ENCODE results near the gene LCNL1.

LCNL1 gene

GRCh38 chr9:137008312-137008711 is 25.5 kb downstream of the LCNL1 start:
- Histone ChIP-seq H2AFZ (ENCODE audit: insufficient read depth, low read length, poor library complexity) (no peak overlapping the region), H3K9me3 (ENCODE audit: insufficient read depth, low read depth, low read length) (peaks cover 7% of the 10 kb centered on the region), H3K4me3 (ENCODE audit: low read depth, low read length) (no peak overlapping the region), H3K14ac (ENCODE audit: low read length) (no peak overlapping the region), H2BK12ac (ENCODE audit: low read length) (no peak overlapping the region), H3K27me3 (ENCODE audit: insufficient read depth, low read length) (no peaks in the 10 kb centered on the region), H3K9ac (ENCODE audit: low read length) (no peak overlapping the region), H2AK5ac (ENCODE audit: low read length) (no peak overlapping the region), H3K4me1 (ENCODE audit: control insufficient read depth in 1 of 2, insufficient read depth in 2 of 2, low read length in 2 of 2) (no peaks in the 10 kb centered on the region), H3K4ac (ENCODE audit: low read depth, low read length) (no peak overlapping the region), H3K4me2 (ENCODE audit: low read length) (no peak overlapping the region), H3K23ac (ENCODE audit: low read length) (no peak overlapping the region), H3K27ac (ENCODE audit: low read depth, low read length) (no peak overlapping the region), H2BK120ac (ENCODE audit: insufficient read depth, low read length, poor library complexity) (no peak overlapping the region), H3K36me3 (ENCODE audit: control insufficient read depth in 1 of 2, insufficient read depth in 2 of 2, low read length in 2 of 2) (no peaks in the 10 kb centered on the region), H3K79me1 (ENCODE audit: low read length) (no peaks in the 10 kb centered on the region), H3K79me2 (ENCODE audit: control insufficient read depth, insufficient read depth, low read length, poor library complexity) (no peaks in the 10 kb centered on the region), H2BK5ac (ENCODE audit: low read depth, low read length, poor library complexity) (no peak overlapping the region), H4K91ac (ENCODE audit: low read depth, low read length) (no peak overlapping the region), H4K12ac (ENCODE audit: low read depth, low read length) (no peak overlapping the region), H3K18ac (ENCODE audit: low read length) (no peak overlapping the region), H4K8ac (ENCODE audit: low read depth, low read length) (no peak overlapping the region)
- WGBS (ENCODE audit: extremely low coverage, insufficient coverage, insufficient read length) = no CpG with 5 or more reads among the region's 22 CpGs
- DNase-seq = no peak

GRCh38 chr9:137009217-137009616 is 26.4 kb downstream of the LCNL1 start:
- no CpG with 5 or more reads among the region's 18 CpGs for WGBS (ENCODE audit: extremely low coverage, insufficient coverage, insufficient read length)

GRCh38 chr9:137009938-137010732 is 27.3 kb downstream of the LCNL1 start:
- no peak overlapping the region for H4K91ac ChIP-seq (ENCODE audit: low read depth, low read length)
- H4K8ac ChIP-seq (ENCODE audit: low read depth, low read length) = no peak overlapping the region
- no peak overlapping the region for H3K9ac ChIP-seq (ENCODE audit: low read length)
- H3K18ac ChIP-seq (ENCODE audit: low read length) = no peak overlapping the region
- H3K4me1 ChIP-seq (ENCODE audit: control insufficient read depth in 1 of 2, insufficient read depth in 2 of 2, low read length in 2 of 2) = no peaks in the 10 kb centered on the region
- no peaks in the 10 kb centered on the region for H3K27me3 ChIP-seq (ENCODE audit: insufficient read depth, low read length)
- H3K27ac ChIP-seq (ENCODE audit: low read depth, low read length) = no peak overlapping the region
- H3K4me3 ChIP-seq (ENCODE audit: low read depth, low read length) = no peak overlapping the region
- H4K12ac ChIP-seq (ENCODE audit: low read depth, low read length) = no peak overlapping the region
- no peak overlapping the region for H3K23ac ChIP-seq (ENCODE audit: low read length)
- DNase-seq = no peak
- H3K79me2 ChIP-seq (ENCODE audit: control insufficient read depth, insufficient read depth, low read length, poor library complexity) = no peaks in the 10 kb centered on the region
- no peak overlapping the region for H2AK5ac ChIP-seq (ENCODE audit: low read length)
- no peak overlapping the region for H2AFZ ChIP-seq (ENCODE audit: insufficient read depth, low read length, poor library complexity)
- no peak overlapping the region for H2BK120ac ChIP-seq (ENCODE audit: insufficient read depth, low read length, poor library complexity)
- peaks cover 11% of the 10 kb centered on the region for H3K9me3 ChIP-seq (ENCODE audit: insufficient read depth, low read depth, low read length)
- H3K79me1 ChIP-seq (ENCODE audit: low read length) = no peaks in the 10 kb centered on the region
- H2BK5ac ChIP-seq (ENCODE audit: low read depth, low read length, poor library complexity) = no peak overlapping the region
- no peak overlapping the region for H3K4me2 ChIP-seq (ENCODE audit: low read length)
- no peak overlapping the region for H2BK12ac ChIP-seq (ENCODE audit: low read length)
- WGBS (ENCODE audit: extremely low coverage, insufficient coverage, insufficient read length) = no CpG with 5 or more reads among the region's 49 CpGs
- no peaks in the 10 kb centered on the region for H3K36me3 ChIP-seq (ENCODE audit: control insufficient read depth in 1 of 2, insufficient read depth in 2 of 2, low read length in 2 of 2)
- no peak overlapping the region for H3K4ac ChIP-seq (ENCODE audit: low read depth, low read length)
- no peak overlapping the region for H3K14ac ChIP-seq (ENCODE audit: low read length)

More at GRCh38 chr9:137009217-137009616, 26.4 kb downstream of the LCNL1 start:
- Histone ChIP-seq H2BK120ac (ENCODE audit: insufficient read depth, low read length, poor library complexity) (no peak overlapping the region), H2AK5ac (ENCODE audit: low read length) (no peak overlapping the region), H3K14ac (ENCODE audit: low read length) (no peak overlapping the region), H4K8ac (ENCODE audit: low read depth, low read length) (no peak overlapping the region), H3K4me1 (ENCODE audit: control insufficient read depth in 1 of 2, insufficient read depth in 2 of 2, low read length in 2 of 2) (no peaks in the 10 kb centered on the region), H4K12ac (ENCODE audit: low read depth, low read length) (no peak overlapping the region), H2AFZ (ENCODE audit: insufficient read depth, low read length, poor library complexity) (no peak overlapping the region), H3K9ac (ENCODE audit: low read length) (no peak overlapping the region), H3K4me2 (ENCODE audit: low read length) (no peak overlapping the region), H2BK5ac (ENCODE audit: low read depth, low read length, poor library complexity) (no peak overlapping the region), H3K27ac (ENCODE audit: low read depth, low read length) (no peak overlapping the region), H4K91ac (ENCODE audit: low read depth, low read length) (no peak overlapping the region), H3K36me3 (ENCODE audit: control insufficient read depth in 1 of 2, insufficient read depth in 2 of 2, low read length in 2 of 2) (no peaks in the 10 kb centered on the region), H3K4me3 (ENCODE audit: low read depth, low read length) (no peak overlapping the region), H3K27me3 (ENCODE audit: insufficient read depth, low read length) (no peaks in the 10 kb centered on the region), H3K23ac (ENCODE audit: low read length) (no peak overlapping the region), H2BK12ac (ENCODE audit: low read length) (no peak overlapping the region), H3K79me2 (ENCODE audit: control insufficient read depth, insufficient read depth, low read length, poor library complexity) (no peaks in the 10 kb centered on the region), H3K4ac (ENCODE audit: low read depth, low read length) (no peak overlapping the region), H3K9me3 (ENCODE audit: insufficient read depth, low read depth, low read length) (peaks cover 8% of the 10 kb centered on the region), H3K18ac (ENCODE audit: low read length) (no peak overlapping the region), H3K79me1 (ENCODE audit: low read length) (no peaks in the 10 kb centered on the region)
- DNase-seq = no peak

- no peak overlapping the region for H3K27ac ChIP-seq (ENCODE audit: low read depth, low read length)
- H2BK5ac ChIP-seq (ENCODE audit: low read depth, low read length, poor library complexity) = no peak overlapping the region
- no peaks in the 10 kb centered on the region for H3K79me1 ChIP-seq (ENCODE audit: low read length)
- no peak overlapping the region for H2AFZ ChIP-seq (ENCODE audit: insufficient read depth, low read length, poor library complexity)
- no peak overlapping the region for H2BK12ac ChIP-seq (ENCODE audit: low read length)
- no peak overlapping the region for H3K4me3 ChIP-seq (ENCODE audit: low read depth, low read length)
- no peak overlapping the region for H4K8ac ChIP-seq (ENCODE audit: low read depth, low read length)
- no peak overlapping the region for H3K18ac ChIP-seq (ENCODE audit: low read length)
- no peak for DNase-seq
- H2BK120ac ChIP-seq (ENCODE audit: insufficient read depth, low read length, poor library complexity) = no peak overlapping the region
- no peaks in the 10 kb centered on the region for H3K79me2 ChIP-seq (ENCODE audit: control insufficient read depth, insufficient read depth, low read length, poor library complexity)
- no peak overlapping the region for H3K23ac ChIP-seq (ENCODE audit: low read length)
- H3K9ac ChIP-seq (ENCODE audit: low read length) = no peak overlapping the region
- no peaks in the 10 kb centered on the region for H3K4me1 ChIP-seq (ENCODE audit: control insufficient read depth in 1 of 2, insufficient read depth in 2 of 2, low read length in 2 of 2)
- H3K27me3 ChIP-seq (ENCODE audit: insufficient read depth, low read length) = no peaks in the 10 kb centered on the region
- H3K9me3 ChIP-seq (ENCODE audit: insufficient read depth, low read depth, low read length) = peaks cover 19% of the 10 kb centered on the region
- no peak overlapping the region for H3K4ac ChIP-seq (ENCODE audit: low read depth, low read length)
- no CpG with 5 or more reads among the region's 24 CpGs for WGBS (ENCODE audit: extremely low coverage, insufficient coverage, insufficient read length)
- H2AK5ac ChIP-seq (ENCODE audit: low read length) = no peak overlapping the region
- H3K36me3 ChIP-seq (ENCODE audit: control insufficient read depth in 1 of 2, insufficient read depth in 2 of 2, low read length in 2 of 2) = no peaks in the 10 kb centered on the region
- H4K12ac ChIP-seq (ENCODE audit: low read depth, low read length) = no peak overlapping the region
- no peak overlapping the region for H3K14ac ChIP-seq (ENCODE audit: low read length)
- H4K91ac ChIP-seq (ENCODE audit: low read depth, low read length) = no peak overlapping the region
- no peak overlapping the region for H3K4me2 ChIP-seq (ENCODE audit: low read length)
Observed at GRCh38 chr9:137011156-137011555, 28.4 kb downstream of the LCNL1 start.

All from trophoblast cell (in vitro differentiated cells and primary cell).